HT1080 (cell line): ENCODE measurements around the gene KLHL14. TPM values are rescaled to one million over a fixed set of nuclear protein-coding genes. Genes with fewer than 3 reads are reported as not detected.

ENCODE experiments used
- DNase-seq: peaks from one replicate; pipeline ENCODE4 v3.0.0-alpha.2; 2015; ENCODE audit warnings: low read depth
- total RNA-seq: library from RNA; depleted of rRNA; stranded (reverse); fragments of >200 nt; shearing (Covaris generic); gene quantifications from 2 replicates; pipeline ENCODE4 v1.2.3, GENCODE V29; 2014

Gene KLHL14
- total RNA-seq, 1 experiment from 2014 or later, result not detected

GRCh38 chr18:32770054-32770665, 2.7 kb downstream of the KLHL14 start:
- DNase-seq, result no peak

GRCh38 chr18:32769586-32770053, 3.2 kb downstream of the KLHL14 start:
- DNase-seq, result no peak

- DNase-seq, result no peak
Measured at GRCh38 chr18:32769071-32769585, 3.7 kb downstream of the KLHL14 start.

GRCh38 chr18:32767400-32767799, 5.4 kb downstream of the KLHL14 start:
- DNase-seq, result no peak

- no peak for DNase-seq
Measured at GRCh38 chr18:32764611-32765244, 8.1 kb downstream of the KLHL14 start.

- no peak for DNase-seq
Measured at GRCh38 chr18:32763293-32763692, 9.5 kb downstream of the KLHL14 start.

GRCh38 chr18:32761231-32761630, 11.6 kb downstream of the KLHL14 start:
- DNase-seq, result no peak

- DNase-seq, result no peak
Measured at GRCh38 chr18:32760391-32760790, 12.4 kb downstream of the KLHL14 start.

GRCh38 chr18:32759611-32760167, 13.1 kb downstream of the KLHL14 start:
- DNase-seq, result no peak

- DNase-seq, result no peak
Measured at GRCh38 chr18:32754508-32755263, 18.1 kb downstream of the KLHL14 start.

- no peak for DNase-seq
Measured at GRCh38 chr18:32753656-32754260, 19.1 kb downstream of the KLHL14 start.

GRCh38 chr18:32750328-32750727, 22.5 kb downstream of the KLHL14 start:
- DNase-seq, result no peak

GRCh38 chr18:32749809-32750208, 23.0 kb downstream of the KLHL14 start:
- DNase-seq, result no peak

GRCh38 chr18:32742579-32742978, 30.2 kb downstream of the KLHL14 start:
- DNase-seq, result no peak

- DNase-seq, result peak; percentile 71
Measured at GRCh38 chr18:32735781-32736180, 37.0 kb downstream of the KLHL14 start.

- DNase-seq, result no peak
Measured at GRCh38 chr18:32734442-32734841, 38.4 kb downstream of the KLHL14 start.

- DNase-seq, result no peak
Measured at GRCh38 chr18:32732165-32732564, 40.7 kb downstream of the KLHL14 start.

GRCh38 chr18:32730620-32731091, 42.2 kb downstream of the KLHL14 start:
- peak; percentile 35 for DNase-seq

GRCh38 chr18:32730068-32730467, 42.8 kb downstream of the KLHL14 start:
- DNase-seq, result no peak

GRCh38 chr18:32724071-32724749, 48.6 kb downstream of the KLHL14 start:
- DNase-seq, result no peak

- no peak for DNase-seq
Measured at GRCh38 chr18:32722279-32722678, 50.5 kb downstream of the KLHL14 start.
